ENCODE data around the gene AOAH.
"Not testable (repeated sequence)": the region's sequence is repeated elsewhere in the genome, so short reads cannot be mapped to it uniquely, and the experiment has no call there.

AOAH gene

DNA sequence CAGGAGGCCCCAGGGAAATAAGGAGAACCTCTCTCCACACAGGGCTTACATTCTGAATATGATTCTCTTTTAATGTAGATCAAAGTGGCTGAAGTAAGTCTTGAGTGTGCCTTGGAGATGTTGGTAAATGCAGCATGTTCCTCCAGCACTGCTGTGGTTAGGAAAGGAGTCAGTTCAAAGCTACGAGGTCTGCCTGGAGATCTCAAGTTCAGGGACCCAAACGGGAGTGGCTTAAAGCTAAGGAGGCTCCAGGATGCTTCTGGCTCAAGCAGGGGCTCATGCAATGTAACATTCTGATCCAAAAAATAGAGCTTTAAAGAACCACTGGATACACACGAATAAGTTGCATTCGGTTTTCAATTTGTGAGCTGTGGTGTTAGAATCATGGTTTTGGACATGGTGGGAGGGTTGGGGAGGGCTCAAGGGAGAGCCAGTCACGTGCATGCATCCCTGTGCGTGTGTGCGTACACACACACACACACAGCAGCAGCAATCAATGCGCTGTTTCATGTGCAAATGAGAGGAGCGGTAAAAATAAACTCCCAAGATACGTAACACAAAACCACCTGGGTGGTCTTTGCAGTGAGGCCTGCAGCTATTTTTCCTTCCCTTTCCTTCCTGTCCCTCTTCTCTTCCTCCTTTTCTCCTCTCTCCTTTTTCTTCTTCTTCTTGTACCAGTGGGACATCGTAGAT lies 70.5 kb downstream of the AOAH start:
- DNase-seq = no peak

- DNase-seq = no peak
Measured at GRCh38 chr7:36653008-36653662, 71.2 kb downstream of the AOAH start.

- no peak for DNase-seq
Measured at GRCh38 chr7:36652431-36652830, 71.9 kb downstream of the AOAH start.

- no peak for DNase-seq
Measured at GRCh38 chr7:36651404-36651803, 72.9 kb downstream of the AOAH start.

DNA sequence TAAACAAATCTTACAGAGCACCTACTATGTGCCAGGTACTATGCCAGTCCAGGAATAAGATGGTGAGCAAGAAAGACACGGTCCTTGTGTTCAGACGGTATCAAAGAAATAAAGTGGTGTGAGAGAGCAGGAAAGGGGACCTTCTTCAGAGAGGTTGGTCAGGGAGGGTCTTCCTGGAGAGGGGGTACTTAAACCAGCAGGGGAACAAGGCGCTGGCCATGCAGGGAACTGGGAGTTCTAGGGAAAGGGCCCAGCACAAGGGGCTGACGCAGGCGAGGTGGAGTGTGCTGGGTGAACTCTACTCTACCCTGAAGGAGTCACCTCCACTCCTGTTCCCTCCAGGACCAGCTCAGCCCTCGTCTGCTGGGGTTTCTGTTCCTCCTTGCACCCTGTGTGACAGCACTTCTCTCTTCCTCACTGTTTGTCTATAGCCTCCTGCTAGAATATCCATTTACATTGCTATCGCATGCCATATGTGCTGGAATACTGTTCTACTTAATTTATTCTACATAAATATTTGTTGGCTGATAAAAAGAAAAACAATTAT lies 73.5 kb downstream of the AOAH start:
- DNase-seq = no peak

- DNase-seq = no peak
Measured at GRCh38 chr7:36650320-36650719, 74.0 kb downstream of the AOAH start.

DNA sequence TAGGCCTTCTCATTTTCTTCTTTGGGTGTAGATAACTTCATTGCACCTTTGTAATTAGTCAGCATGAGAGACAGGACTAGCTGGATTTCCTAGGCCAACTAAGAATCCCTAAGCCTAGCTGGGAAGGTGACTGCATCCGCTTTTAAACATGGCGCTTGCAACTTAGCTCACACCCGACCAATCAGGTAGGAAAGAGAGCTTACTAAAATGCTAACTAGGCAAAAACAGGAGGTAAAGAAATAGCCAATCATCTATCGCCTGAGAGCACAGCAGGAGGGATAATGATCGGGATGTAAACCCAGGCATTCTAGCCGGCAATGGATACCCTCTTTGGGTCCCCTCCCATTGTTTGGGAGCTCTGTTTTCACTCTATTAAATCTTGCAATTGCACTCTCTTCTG lies 75.0 kb downstream of the AOAH start:
- DNase-seq = not testable (repeated sequence)

DNA sequence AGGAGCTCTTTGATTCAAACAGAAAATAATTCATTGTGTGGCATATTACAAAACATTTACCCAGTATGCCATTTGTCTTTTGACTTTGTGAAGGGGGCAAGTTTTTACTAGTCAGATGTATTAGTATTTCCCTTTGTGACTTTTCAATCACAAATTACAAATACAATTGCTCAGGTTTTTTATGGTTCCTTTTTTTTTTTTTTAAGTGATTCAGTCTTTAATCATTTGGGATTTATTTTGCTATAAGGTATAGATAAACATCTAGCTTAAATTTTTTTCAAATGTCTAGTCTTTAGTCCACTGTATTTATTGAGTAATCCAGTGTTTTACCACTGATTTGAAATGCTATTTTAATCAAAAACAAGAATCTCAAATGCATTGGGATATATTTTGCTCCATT lies 75.9 kb downstream of the AOAH start:
- DNase-seq = no peak

- no peak for DNase-seq
Measured at GRCh38 chr7:36644625-36645422, 79.5 kb downstream of the AOAH start.

DNA sequence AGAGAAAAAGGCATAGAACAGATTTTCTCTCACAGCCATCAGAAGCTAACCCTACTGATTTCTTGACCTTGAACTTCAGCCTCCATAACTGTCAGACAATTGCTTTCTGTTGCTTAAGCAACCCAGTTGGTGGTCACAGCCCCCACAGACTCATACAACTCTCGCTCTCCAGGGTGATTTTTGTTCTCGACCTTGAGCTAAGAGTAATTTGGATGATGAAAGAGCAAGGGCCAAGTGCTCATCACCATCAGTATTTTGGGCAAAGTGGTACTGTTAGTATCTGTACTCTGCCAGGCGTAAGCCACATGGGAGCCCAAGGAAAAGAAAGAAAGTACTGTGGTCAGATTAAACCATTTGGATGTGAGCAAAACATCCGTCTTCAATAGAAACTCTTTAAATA lies 81.9 kb downstream of the AOAH start:
- DNase-seq = no peak

DNA sequence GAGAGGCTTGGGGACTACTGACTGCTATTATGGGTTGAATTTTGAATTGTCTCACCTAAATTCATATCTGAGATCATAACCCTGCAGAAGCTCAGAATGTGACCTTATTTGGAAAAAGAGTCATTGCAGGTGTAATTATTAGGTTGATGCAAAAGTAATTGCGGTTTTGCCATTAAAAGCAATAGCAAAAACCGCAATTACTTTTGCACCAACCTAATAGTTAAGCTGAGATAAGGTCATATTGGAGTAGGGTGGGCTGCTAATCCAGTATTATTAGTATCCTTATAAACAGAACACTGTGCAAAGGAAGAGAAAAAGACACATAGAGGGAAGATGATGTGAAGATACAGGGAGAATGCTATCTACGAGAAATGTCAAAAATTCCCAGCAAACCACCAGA lies 82.3 kb downstream of the AOAH start:
- no peak for DNase-seq

DNA sequence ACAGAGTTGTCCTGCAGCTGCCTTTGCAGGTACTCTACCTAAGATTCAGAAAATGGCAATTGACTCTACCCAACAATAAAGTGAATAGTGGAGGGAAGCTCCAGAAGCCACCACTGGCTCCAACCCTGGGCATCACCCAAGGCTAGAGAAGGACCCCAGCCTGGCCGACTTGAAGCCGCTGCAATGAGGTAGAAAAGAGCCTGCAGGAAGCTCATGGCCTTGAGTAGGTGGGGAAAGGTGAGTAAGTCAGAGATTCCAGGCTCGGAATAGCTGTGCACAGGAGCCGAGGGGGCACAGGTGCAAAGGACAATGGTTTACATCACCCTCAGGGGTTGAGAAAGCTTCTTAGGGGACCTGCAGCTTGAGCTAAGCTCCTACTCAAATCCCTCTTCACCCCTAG lies 83.6 kb downstream of the AOAH start:
- DNase-seq = no peak

DNA sequence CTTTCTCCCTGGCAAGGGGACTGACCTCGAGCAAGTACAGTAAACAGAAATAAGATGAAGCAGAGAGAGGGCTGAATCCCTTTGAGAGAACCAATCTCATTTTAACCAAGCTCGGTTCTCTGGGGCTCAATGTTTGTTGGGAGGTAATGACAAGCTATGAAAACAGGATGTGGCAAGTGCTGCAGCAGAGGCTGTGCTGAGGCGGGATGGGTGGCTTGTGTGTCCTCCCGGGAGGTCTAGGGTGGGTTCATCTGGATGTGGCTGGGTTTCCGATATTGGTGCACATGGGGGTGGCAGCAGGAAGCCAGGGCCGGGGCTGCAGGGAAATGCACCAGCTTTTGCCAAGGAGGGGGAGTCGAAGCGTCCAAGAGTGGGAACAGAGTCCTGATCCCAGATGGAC lies 84.5 kb downstream of the AOAH start:
- no peak for DNase-seq

- no peak for DNase-seq
Measured at GRCh38 chr7:36638586-36639263, 85.6 kb downstream of the AOAH start.

GRCh38 chr7:36638140-36638539 lies 86.2 kb downstream of the AOAH start:
- no peak for DNase-seq

DNA sequence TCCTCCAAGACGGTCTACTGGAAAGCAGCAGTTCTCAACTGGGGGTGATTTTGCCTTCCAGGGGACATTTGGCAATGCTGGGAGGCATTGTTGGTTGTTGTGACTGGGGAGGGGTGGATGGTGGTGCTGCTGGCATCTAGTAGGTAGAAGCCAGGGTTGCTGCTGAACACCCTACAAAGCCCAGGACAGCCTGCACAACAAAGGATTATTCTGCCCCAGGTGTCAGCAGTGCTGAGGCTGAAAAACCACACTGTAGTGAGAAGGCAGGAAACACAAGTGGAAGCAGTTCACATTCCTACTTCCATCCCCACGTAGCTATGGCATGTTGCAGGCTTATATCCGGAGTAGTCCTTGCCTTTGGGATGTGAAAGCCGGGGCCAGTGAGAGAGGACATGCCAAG lies 86.9 kb downstream of the AOAH start:
- no peak for DNase-seq

- no peak for DNase-seq
Measured at GRCh38 chr7:36636126-36636525, 88.2 kb downstream of the AOAH start.

- no peak for DNase-seq
Measured at GRCh38 chr7:36635091-36635490, 89.2 kb downstream of the AOAH start.

DNA sequence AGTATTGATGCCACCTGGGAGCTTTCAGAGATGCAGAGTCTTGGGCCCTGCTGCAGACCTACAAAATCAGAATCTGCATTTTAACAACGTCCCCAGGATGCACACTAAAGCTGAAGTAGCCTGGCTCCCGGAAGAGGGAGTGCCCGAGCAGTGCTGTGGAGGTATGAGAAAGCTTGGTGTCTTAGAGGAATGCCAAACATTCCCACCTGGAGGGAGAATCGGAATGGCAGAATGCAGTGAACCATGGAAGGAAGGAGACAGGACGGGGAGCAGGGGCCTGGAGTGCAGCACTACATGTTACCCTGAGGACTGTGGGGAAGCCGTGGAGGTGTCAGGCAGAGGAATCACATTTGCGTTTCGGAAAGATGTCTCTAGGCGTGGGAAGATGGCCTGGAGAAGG lies 90.9 kb downstream of the AOAH start:
- no peak for DNase-seq

DNA sequence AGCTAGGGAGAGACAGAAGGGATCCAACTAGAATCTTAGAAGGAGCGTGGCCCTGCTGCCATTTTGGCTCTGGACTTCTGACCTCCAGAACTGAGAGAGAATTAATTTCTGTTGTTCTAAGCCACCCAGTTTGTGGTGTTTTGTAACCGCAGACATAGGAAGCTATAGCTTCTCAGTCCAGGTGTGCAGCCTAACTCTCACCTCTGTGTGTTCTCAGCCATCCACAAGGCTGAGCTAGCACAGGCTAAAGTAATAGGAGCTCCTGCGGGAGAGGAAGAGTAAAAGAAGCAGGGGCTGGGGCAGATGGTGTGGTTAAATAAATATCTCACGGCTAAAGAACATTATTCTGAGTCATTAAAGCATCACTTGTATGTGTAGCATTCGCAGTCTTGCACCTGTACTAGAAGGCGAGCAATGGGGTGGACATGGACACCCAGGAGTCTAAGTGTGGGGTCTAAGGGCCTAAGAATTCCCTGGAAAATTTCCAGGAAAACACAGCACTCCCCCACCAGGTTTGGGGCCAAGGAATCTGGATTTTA lies 94.1 kb downstream of the AOAH start:
- no peak for DNase-seq

DNA sequence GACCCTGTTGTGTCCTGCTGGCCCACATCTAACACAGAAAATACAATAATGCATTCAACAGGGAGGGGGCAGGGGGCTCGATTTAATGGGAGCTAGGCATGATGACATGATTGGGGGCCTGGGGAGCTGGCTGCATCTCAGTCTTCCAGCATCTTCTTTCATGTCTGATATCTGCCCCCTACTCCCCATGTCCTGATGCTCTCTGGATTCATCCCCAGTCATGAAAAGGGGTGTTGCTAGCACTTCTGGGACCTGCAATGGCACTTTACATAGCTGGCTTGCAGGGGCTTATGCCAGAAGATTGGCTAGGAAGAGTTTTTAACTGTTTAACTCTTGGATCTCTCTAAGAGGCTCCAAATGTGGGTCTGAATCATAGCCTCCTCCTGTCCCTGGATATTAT lies 94.9 kb downstream of the AOAH start:
- no peak for DNase-seq

GRCh38 chr7:36627836-36628235 lies 96.5 kb downstream of the AOAH start:
- DNase-seq = no peak

- no peak for DNase-seq
Measured at GRCh38 chr7:36626111-36626510, 98.2 kb downstream of the AOAH start.
